GM23248 (cell line): ENCODE results near the gene STK40.

ENCODE experiments used
- EZH2 ChIP-seq: fragments of 200-600 bp; sonication (generic); IDR thresholded peaks from 2 replicates; pipeline ENCODE4 v1.6.1; 2018; ENCODE audit warnings: antibody characterized with exemption, mild to moderate bottlenecking; ENCODE audit not compliant: insufficient read depth, poor library complexity, severe bottlenecking
- EZH2phosphoT487 ChIP-seq: fragments of 200-600 bp; sonication (generic); IDR thresholded peaks from 2 replicates; pipeline ENCODE4 v1.6.1; 2018; ENCODE audit warnings: antibody characterized with exemption, moderate library complexity, mild to moderate bottlenecking, low read depth; ENCODE audit not compliant: insufficient read depth

- no peak for TF ChIP-seq EZH2
- TF ChIP-seq EZH2phosphoT487: no peak
These were observed 79.9 kb downstream of the STK40 start for GRCh38 chr1:36305915-36306209.
